HepG2 (cell line): ENCODE results near the gene NABP1. TPM values are rescaled to one million over a fixed set of nuclear protein-coding genes. Genes with fewer than 3 reads are reported as not detected.

Source experiments
- DPF2 ChIP-seq: sonication (generic); formaldehyde crosslinking; IDR thresholded peaks from 2 replicates; pipeline ENCODE4 v1.4.0; 2020; ENCODE audit warnings: mild to moderate bottlenecking, low read depth, missing genetic modification reagents, borderline replicate concordance
- EEA1 ChIP-seq: sonication (generic); formaldehyde crosslinking; IDR thresholded peaks from 2 replicates; pipeline ENCODE4 v1.5.1; 2020; ENCODE audit warnings: mild to moderate bottlenecking, missing genetic modification reagents, borderline replicate concordance
- HDAC1 ChIP-seq: sonication (generic); formaldehyde crosslinking; IDR thresholded peaks from 2 replicates; pipeline ENCODE4 v1.5.1; 2020; ENCODE audit warnings: mild to moderate bottlenecking, missing genetic modification reagents
- ZEB1 ChIP-seq: IDR thresholded peaks from 2 replicates; pipeline ENCODE4 v1.6.1; 2012; ENCODE audit warnings: mild to moderate bottlenecking, low read depth, inconsistent platforms; ENCODE audit not compliant: insufficient replicate concordance
- ZNF30 ChIP-seq: sonication (generic); formaldehyde crosslinking; IDR thresholded peaks from 2 replicates; pipeline ENCODE4 v1.5.0; 2020; ENCODE audit warnings: mild to moderate bottlenecking, missing genetic modification reagents
- ZNF879 ChIP-seq: sonication (generic); formaldehyde crosslinking; IDR thresholded peaks from 2 replicates; pipeline ENCODE4 v1.8.1; 2023; ENCODE audit warnings: missing genetic modification reagents
- polyA plus RNA-seq, 8 experiments: library from polyadenylated mRNA; depleted of rRNA in 3 of 8; stranded (reverse) in 7 of 8; unstranded in 1 of 8; fragments of >200 nt; fragmentation: Illumina TruSeq in 4 of 8; extraction: Trizol in 4 of 8; gene quantifications; 2 replicates each; pipeline versions ENCODE4 v1.2.1 to v1.2.3, GENCODE V29; 2011 to 2016; ENCODE audit warnings: low read depth in 4 of 8, missing spikeins in 1 of 8, mixed read lengths in 1 of 8; ENCODE audit not compliant: insufficient read depth in 1 of 8
- total RNA-seq, 5 experiments: library from RNA; depleted of rRNA; stranded (reverse); fragments of >200 nt; fragmentation: Illumina TruSeq; extraction: Trizol; gene quantifications; 2 replicates each; pipeline ENCODE4 v1.2.3, GENCODE V29; 2016; ENCODE audit warnings: low read depth in 1 of 5
- TF ChIP-seq, protein P1 (sequence below): sonication (generic); formaldehyde crosslinking; IDR thresholded peaks from 2 replicates; pipeline ENCODE4 v1.4.0; 2020; ENCODE audit warnings: missing genetic modification reagents, borderline replicate concordance
- TF ChIP-seq, protein P2 (sequence below): IDR thresholded peaks from 2 replicates; pipeline ENCODE4 v1.6.1; 2012; ENCODE audit warnings: low read depth, low read length, improper control_type of control experiment

The NABP1 gene
- total and polyA plus RNA-seq, 2 of the 13 experiments (the other 11 are each of a cell fraction or from before 2014, with no cell fraction given) = 14.9 to 19.8 TPM

DNA sequence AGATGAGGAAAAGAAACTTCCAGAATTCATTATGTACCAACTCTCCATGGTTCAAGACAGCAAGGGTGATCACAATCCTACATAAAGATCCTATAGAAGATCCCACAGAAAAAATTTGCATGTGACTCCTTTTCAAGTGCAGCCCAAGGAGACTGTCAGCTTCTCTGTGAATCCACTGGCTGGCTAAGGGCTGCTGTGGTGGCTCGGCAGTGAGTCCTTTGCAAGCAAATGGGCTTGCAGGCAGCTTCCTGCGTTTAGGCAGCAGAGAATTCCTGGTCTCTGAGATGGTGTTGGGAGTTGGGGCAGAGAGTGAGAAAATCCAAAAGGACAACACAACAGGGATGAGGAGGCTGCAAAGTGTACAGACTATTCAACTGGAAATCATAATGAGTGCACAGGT, 43.4 kb downstream of the NABP1 start (continued):
- TF ChIP-seq, protein P1, sequence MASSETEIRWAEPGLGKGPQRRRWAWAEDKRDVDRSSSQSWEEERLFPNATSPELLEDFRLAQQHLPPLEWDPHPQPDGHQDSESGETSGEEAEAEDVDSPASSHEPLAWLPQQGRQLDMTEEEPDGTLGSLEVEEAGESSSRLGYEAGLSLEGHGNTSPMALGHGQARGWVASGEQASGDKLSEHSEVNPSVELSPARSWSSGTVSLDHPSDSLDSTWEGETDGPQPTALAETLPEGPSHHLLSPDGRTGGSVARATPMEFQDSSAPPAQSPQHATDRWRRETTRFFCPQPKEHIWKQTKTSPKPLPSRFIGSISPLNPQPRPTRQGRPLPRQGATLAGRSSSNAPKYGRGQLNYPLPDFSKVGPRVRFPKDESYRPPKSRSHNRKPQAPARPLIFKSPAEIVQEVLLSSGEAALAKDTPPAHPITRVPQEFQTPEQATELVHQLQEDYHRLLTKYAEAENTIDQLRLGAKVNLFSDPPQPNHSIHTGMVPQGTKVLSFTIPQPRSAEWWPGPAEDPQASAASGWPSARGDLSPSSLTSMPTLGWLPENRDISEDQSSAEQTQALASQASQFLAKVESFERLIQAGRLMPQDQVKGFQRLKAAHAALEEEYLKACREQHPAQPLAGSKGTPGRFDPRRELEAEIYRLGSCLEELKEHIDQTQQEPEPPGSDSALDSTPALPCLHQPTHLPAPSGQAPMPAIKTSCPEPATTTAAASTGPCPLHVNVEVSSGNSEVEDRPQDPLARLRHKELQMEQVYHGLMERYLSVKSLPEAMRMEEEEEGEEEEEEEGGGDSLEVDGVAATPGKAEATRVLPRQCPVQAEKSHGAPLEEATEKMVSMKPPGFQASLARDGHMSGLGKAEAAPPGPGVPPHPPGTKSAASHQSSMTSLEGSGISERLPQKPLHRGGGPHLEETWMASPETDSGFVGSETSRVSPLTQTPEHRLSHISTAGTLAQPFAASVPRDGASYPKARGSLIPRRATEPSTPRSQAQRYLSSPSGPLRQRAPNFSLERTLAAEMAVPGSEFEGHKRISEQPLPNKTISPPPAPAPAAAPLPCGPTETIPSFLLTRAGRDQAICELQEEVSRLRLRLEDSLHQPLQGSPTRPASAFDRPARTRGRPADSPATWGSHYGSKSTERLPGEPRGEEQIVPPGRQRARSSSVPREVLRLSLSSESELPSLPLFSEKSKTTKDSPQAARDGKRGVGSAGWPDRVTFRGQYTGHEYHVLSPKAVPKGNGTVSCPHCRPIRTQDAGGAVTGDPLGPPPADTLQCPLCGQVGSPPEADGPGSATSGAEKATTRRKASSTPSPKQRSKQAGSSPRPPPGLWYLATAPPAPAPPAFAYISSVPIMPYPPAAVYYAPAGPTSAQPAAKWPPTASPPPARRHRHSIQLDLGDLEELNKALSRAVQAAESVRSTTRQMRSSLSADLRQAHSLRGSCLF (CRISPR knock-in tag) = no peak
- TF ChIP-seq HDAC1 (CRISPR knock-in tag) (no peak), ZEB1 (no peak), ZNF30 (no peak), ZNF879 (CRISPR knock-in tag) (no peak), DPF2 (CRISPR knock-in tag) (no peak), EEA1 (no peak)
- TF ChIP-seq, protein P2, sequence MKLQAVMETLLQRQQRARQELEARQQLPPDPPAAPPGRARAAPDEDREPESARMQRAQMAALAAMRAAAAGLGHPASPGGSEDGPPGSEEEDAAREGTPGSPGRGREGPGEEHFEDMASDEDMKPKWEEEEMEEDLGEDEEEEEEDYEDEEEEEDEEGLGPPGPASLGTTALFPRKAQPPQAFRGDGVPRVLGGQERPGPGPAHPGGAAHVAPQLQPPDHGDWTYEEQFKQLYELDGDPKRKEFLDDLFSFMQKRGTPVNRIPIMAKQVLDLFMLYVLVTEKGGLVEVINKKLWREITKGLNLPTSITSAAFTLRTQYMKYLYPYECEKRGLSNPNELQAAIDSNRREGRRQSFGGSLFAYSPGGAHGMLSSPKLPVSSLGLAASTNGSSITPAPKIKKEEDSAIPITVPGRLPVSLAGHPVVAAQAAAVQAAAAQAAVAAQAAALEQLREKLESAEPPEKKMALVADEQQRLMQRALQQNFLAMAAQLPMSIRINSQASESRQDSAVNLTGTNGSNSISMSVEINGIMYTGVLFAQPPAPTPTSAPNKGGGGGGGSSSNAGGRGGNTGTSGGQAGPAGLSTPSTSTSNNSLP = no peak
